HEK293T (cell line): Measurements from ENCODE around the gene RENBP.

Source experiments
- CTCF ChIA-PET: fragments of 350-600 bp; formaldehyde crosslinking; extraction: SDS; loops from one replicate; lab custom pipeline; 2021; ENCODE audit warnings: antibody characterized with exemption, inconsistent platforms; lab: Yijun Ruan, JAX
- POLR2A ChIA-PET: fragments of 350-600 bp; formaldehyde crosslinking; extraction: SDS; loops from one replicate; lab custom pipeline; 2020; ENCODE audit warnings: antibody characterized with exemption, inconsistent platforms; lab: Yijun Ruan, JAX
- DNase-seq: peaks from one replicate; pipeline ENCODE4 v3.0.0; 2012; ENCODE audit warnings: mixed read lengths; ENCODE audit errors: extremely low spot score
- ARNT ChIP-seq: fragments of 450-650 bp; IDR thresholded peaks from 2 replicates; pipeline ENCODE4 v1.6.1; 2017; ENCODE audit warnings: mild to moderate bottlenecking
- BHLHE40 ChIP-seq: fragments of 450-650 bp; IDR thresholded peaks from 2 replicates; pipeline ENCODE4 v1.6.1; 2016; ENCODE audit warnings: mild to moderate bottlenecking, moderate library complexity, borderline replicate concordance
- CTBP1 ChIP-seq: fragments of 450-650 bp; IDR thresholded peaks from 2 replicates; pipeline ENCODE4 v1.6.1; 2016; ENCODE audit warnings: borderline replicate concordance
- ELF4 ChIP-seq: fragments of 450-650 bp; IDR thresholded peaks from 2 replicates; pipeline ENCODE4 v1.6.1; 2017; ENCODE audit warnings: antibody characterized with exemption
- FOXA1 ChIP-seq: fragments of 450-650 bp; IDR thresholded peaks from 2 replicates; pipeline ENCODE4 v1.6.1; 2016; ENCODE audit warnings: mild to moderate bottlenecking
- FOXK2 ChIP-seq: fragments of 450-650 bp; IDR thresholded peaks from 2 replicates; pipeline ENCODE4 v1.6.1; 2016; ENCODE audit warnings: mild to moderate bottlenecking
- FOXM1 ChIP-seq: fragments of 450-650 bp; IDR thresholded peaks from 2 replicates; pipeline ENCODE4 v1.6.1; 2017; ENCODE audit warnings: mild to moderate bottlenecking, borderline replicate concordance
- HDGF ChIP-seq: fragments of 450-650 bp; IDR thresholded peaks from 2 replicates; pipeline ENCODE4 v1.6.1; 2017; ENCODE audit warnings: antibody characterized with exemption, borderline replicate concordance
- L3MBTL2 ChIP-seq: fragments of 450-650 bp; conservative IDR thresholded peaks from 2 replicates; pipeline ENCODE4 v1.6.1; 2016; ENCODE audit warnings: mild to moderate bottlenecking
- LEF1 ChIP-seq: fragments of 450-650 bp; IDR thresholded peaks from 2 replicates; pipeline ENCODE4 v1.6.1; 2017; ENCODE audit warnings: mild to moderate bottlenecking, borderline replicate concordance
- NFRKB ChIP-seq: fragments of 450-650 bp; IDR thresholded peaks from 2 replicates; pipeline ENCODE4 v1.6.1; 2016; ENCODE audit warnings: mild to moderate bottlenecking, moderate library complexity
- SP1 ChIP-seq: fragments of 450-650 bp; IDR thresholded peaks from 2 replicates; pipeline ENCODE4 v1.6.1; 2017
- SUZ12 ChIP-seq: fragments of 450-650 bp; IDR thresholded peaks from 2 replicates; pipeline ENCODE4 v1.6.1; 2016; ENCODE audit warnings: mild to moderate bottlenecking
- TARDBP ChIP-seq: fragments of 450-650 bp; IDR thresholded peaks from 2 replicates; pipeline ENCODE4 v1.6.1; 2016
- ZNF384 ChIP-seq: fragments of 450-650 bp; IDR thresholded peaks from 2 replicates; pipeline ENCODE4 v1.6.1; 2016
- TF ChIP-seq, protein P1 (sequence below): fragments of 450-650 bp; IDR thresholded peaks from 2 replicates; pipeline ENCODE4 v1.6.1; 2016

The RENBP gene

DNA sequence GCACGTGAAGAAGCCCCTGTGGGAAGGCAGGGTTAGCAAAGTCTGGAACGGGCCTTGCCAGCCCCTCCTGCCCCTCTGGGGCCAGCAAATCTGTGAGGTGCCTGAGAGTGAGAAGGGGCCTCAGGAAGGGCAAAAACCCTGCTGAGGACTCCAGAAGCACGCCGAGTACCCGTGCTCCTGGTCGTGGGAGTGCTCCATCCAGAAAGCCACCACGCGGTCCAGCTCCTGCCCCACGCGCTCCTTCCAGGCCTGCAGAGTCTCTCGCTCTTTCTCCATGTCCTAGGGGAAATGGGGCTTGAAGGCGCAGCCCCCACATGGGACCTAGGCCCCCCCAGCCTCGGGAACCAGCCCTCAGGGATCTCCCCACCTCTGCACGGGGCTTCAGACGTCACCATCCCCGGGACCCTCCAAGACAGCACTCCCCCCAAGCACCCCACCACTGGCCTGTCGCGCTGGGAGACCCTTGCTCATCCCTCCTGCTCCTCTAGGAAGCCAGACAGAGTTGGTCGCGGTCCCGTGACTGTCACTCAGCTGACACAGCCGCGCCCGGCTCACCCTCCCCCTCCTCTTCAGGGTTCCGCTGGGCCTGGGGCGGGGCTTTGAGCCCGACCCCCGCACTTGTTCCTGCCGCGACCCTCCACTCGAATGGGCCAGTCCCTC, at the start of gene RENBP:
Gene RENBP (minus strand): TSS at position 504 of the 660 bp plus-strand sequence. CDS start 33 bp downstream, at position 471.
- POLR2A ChIA-PET = interaction anchor here (1.1 to 7.1 kb wide), 4 partner anchors 9 to 27 kb away, joined by 5 to 65 read pairs (median 7); partner anchors contain the start of genes ARHGAP4, HCFC1 and NAA10
- CTCF ChIA-PET = interaction anchor here (0.8 to 5.6 kb wide), 4 partner anchors 11 to 181 kb away, joined by 3 to 100 read pairs (median 5); partner anchors contain the start of genes ARHGAP4 and PLXNB3

DNA sequence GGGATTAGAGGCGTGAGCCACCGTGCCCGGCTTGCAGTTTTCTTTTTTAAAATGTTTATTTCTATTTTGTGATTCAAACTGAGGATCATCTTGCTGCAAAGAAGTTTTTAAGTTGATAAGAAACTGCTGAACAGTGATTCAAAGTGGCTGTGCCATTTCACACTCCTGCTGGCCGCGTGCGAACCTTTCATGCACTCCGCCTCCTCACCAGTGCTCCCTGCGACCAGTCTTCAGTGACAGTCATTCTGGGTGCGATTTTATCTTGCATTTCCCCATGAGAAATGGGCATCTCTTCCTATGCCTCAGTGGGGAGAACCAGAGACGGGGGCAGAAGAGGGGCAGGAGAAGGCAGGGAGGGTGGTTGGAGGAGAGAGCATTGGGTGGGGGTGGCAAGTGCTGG, 49.5 kb upstream of the RENBP start:
- ChIA-PET POLR2A (no interaction called here), CTCF (no interaction called here)
- DNase-seq = no peak
- TF ChIP-seq FOXM1 = no peak
- no peak for TF ChIP-seq ZNF384
- TF ChIP-seq SP1 = no peak
- TF ChIP-seq, protein P1, sequence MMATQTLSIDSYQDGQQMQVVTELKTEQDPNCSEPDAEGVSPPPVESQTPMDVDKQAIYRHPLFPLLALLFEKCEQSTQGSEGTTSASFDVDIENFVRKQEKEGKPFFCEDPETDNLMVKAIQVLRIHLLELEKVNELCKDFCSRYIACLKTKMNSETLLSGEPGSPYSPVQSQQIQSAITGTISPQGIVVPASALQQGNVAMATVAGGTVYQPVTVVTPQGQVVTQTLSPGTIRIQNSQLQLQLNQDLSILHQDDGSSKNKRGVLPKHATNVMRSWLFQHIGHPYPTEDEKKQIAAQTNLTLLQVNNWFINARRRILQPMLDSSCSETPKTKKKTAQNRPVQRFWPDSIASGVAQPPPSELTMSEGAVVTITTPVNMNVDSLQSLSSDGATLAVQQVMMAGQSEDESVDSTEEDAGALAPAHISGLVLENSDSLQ = no peak
- TF ChIP-seq FOXA1 = no peak
- no peak for TF ChIP-seq CTBP1
- no peak for TF ChIP-seq SUZ12
- no peak for TF ChIP-seq BHLHE40
- TF ChIP-seq ELF4 = no peak
- TF ChIP-seq TARDBP = no peak

More for the DNA sequence above, at the start of gene RENBP:
- DNase-seq = no peak
- TF ChIP-seq LEF1 (no peak), SP1 (no peak), NFRKB (no peak), ELF4 (no peak), HDGF (no peak), ZNF384 (no peak), TARDBP (no peak), FOXK2 (no peak), BHLHE40 (no peak), ARNT (no peak), CTBP1 (no peak), FOXA1 (no peak), FOXM1 (no peak), SUZ12 (no peak), L3MBTL2 (no peak; the same call in 1 of the 2 replicates)
- TF ChIP-seq, protein P1 = no peak; the same call in 1 of the 2 replicates

DNA sequence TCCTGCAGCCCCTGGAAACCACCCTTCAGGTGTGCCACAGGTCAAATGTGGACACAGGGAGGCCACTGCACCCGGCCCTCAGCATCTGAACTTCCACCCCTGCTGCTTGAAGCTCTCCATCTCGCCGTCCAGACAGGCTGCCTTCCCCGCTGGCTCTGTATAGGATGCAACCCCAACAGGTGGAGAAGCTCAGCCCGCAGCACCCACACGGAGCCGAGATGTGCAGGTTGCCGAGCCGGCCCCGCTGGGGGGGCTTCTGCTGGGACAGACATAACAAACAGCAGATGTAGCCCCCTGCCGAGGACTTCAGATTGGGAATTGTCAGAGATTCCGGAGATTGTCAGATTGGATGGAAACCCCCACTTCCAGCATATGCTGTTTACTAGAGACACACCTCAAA, 48.6 kb upstream of the RENBP start:
- TF ChIP-seq BHLHE40 (no peak), L3MBTL2 (no peak), HDGF (no peak), FOXM1 (no peak), SUZ12 (no peak), NFRKB (no peak), ELF4 (no peak), SP1 (no peak), CTBP1 (no peak), ARNT (no peak), TARDBP (no peak), ZNF384 (no peak), LEF1 (no peak), FOXK2 (no peak)
- TF ChIP-seq, protein P1 = no peak
- no peak for DNase-seq
- CTCF ChIA-PET = no interaction called here
- POLR2A ChIA-PET = no interaction called here

DNA sequence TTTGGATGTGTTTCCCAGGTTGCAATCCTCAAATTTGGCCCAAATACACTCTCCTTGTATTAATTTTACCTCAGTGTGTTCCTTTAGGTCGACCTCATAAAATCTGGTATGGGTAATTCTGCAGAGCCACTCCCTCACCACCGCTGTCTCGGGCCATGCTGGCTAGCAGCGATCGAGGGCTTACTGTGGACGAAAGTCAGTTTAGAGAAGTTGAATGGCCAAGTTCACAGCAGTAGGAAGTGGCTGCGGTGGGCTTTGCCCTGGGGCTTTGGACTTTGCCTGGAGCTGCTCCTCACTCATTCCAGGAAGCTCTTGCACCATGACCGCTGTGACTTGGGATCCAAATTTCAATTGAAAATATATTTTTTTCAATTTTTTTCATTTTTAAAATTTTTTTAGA, 47.7 kb upstream of the RENBP start:
- TF ChIP-seq LEF1 = no peak
- TF ChIP-seq BHLHE40 = no peak
- TF ChIP-seq L3MBTL2 = no peak
- TF ChIP-seq NFRKB = no peak
- no peak for TF ChIP-seq FOXA1
- no peak for TF ChIP-seq ELF4
- no peak for TF ChIP-seq SP1
- no peak for TF ChIP-seq ARNT
- TF ChIP-seq SUZ12 = no peak
- TF ChIP-seq CTBP1 = no peak
- TF ChIP-seq TARDBP = no peak
- no peak for TF ChIP-seq HDGF
- no peak for TF ChIP-seq FOXK2
- TF ChIP-seq, protein P1 = no peak
- no peak for TF ChIP-seq FOXM1
- TF ChIP-seq ZNF384 = no peak
- ChIA-PET CTCF (no interaction called here), POLR2A (no interaction called here)
- DNase-seq = no peak

DNA sequence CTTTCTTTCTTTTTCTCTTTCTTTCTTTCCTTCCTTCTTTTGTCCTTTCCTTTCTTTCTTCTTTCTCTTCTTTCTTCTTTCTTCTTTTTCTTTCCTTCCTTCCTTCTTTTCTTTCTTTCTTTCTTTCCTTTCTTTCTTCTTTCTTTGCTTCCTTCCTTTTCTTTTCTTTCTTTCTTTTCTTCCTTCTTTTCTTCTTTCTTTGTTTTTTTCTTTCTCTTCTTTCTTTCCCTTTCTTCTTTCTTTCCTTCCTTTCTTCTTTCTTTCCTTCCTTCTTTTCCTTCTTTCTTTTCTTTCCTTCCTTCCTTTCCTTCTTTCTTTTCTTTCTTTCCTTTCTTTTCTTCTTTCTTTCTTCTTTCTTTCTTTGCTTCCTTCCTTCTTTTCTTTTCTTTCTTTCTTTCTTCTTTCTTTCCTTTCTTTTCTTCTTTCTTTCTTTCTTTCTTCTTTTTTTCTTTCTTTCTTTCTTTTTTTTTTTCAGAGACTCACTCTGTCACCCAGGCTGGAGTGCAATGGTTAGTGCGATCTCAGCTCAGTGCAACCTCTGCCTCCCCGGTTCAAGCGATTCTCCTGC, 46.7 kb upstream of the RENBP start:
- POLR2A ChIA-PET = no interaction called here
- no peak for DNase-seq
- CTCF ChIA-PET = no interaction called here
- TF ChIP-seq SP1 = no peak
